IMR-90 (cell line): ENCODE data around the gene TGM1. TPM values are rescaled to one million over a fixed set of nuclear protein-coding genes. Genes with fewer than 3 reads are reported as not detected.

Experiments
- ATAC-seq: fragments of 200-7000 bp; cut with Tn5 transposase; 2 replicates; pipeline ENCODE4 v1.9.1; 2020; ENCODE audit warnings: low read depth, mild to moderate bottlenecking, moderate library complexity
- BruUV-seq: library from RNA; stranded (reverse); fragments of 400-500 nt; replicated peaks from 2 replicates; lab custom pipeline; 2021; lab: Mats Ljungman, UMichigan
- CTCF ChIA-PET: fragments of 300-600 bp; formaldehyde crosslinking; extraction: SDS; loops from one replicate; lab custom pipeline; 2021; ENCODE audit warnings: antibody characterized with exemption; lab: Yijun Ruan, JAX
- POLR2A ChIA-PET: fragments of 300-600 bp; sonication (Branson Sonifier 250); formaldehyde crosslinking; loops from one replicate; lab custom pipeline; 2022; ENCODE audit warnings: antibody characterized with exemption; ENCODE audit not compliant: unreplicated experiment; lab: Charles Lee
- DNase-seq: peaks from one replicate; pipeline ENCODE4 v3.0.0; 2013
- H2AFZ ChIP-seq: replicated peaks from 2 replicates; pipeline ENCODE3; 2013; ENCODE audit warnings: low read length, mild to moderate bottlenecking; ENCODE audit not compliant: poor library complexity
- H2AK5ac ChIP-seq: 2 replicates; pipeline ENCODE4 v1.6.1; 2013; ENCODE audit warnings: low read depth, low read length, inconsistent platforms
- H2AK9ac ChIP-seq: replicated peaks from 2 replicates; pipeline ENCODE3; 2013; ENCODE audit warnings: mild to moderate bottlenecking, low read depth, low read length, moderate library complexity; ENCODE audit not compliant: poor library complexity
- H2BK120ac ChIP-seq: 2 replicates; pipeline ENCODE4 v1.6.1; 2013; ENCODE audit warnings: low read depth, low read length, inconsistent platforms
- H2BK15ac ChIP-seq: 3 replicates; pipeline ENCODE4 v1.6.1; 2013; ENCODE audit warnings: low read depth, low read length, inconsistent platforms
- H2BK20ac ChIP-seq: 2 replicates; pipeline ENCODE4 v1.6.1; 2013; ENCODE audit warnings: low read depth, mild to moderate bottlenecking, inconsistent platforms, low read length, moderate library complexity
- H2BK5ac ChIP-seq: 2 replicates; pipeline ENCODE4 v1.6.1; 2013; ENCODE audit warnings: mild to moderate bottlenecking, low read depth, low read length, inconsistent platforms; ENCODE audit not compliant: poor library complexity, severe bottlenecking
- H3K14ac ChIP-seq: replicated peaks from 2 replicates; pipeline ENCODE4 v1.6.1; 2013; ENCODE audit warnings: low read depth, low read length, inconsistent platforms
- H3K18ac ChIP-seq: 2 replicates; pipeline ENCODE4 v1.6.1; 2013; ENCODE audit warnings: low read depth, low read length, control low read depth
- H3K23ac ChIP-seq: 2 replicates; pipeline ENCODE4 v1.6.1; 2013; ENCODE audit warnings: low read depth, low read length, inconsistent platforms
- H3K27ac ChIP-seq: 2 replicates; pipeline ENCODE4 v1.5.1; 2013; ENCODE audit warnings: mild to moderate bottlenecking, control low read depth, low read length; ENCODE audit not compliant: insufficient read depth
- H3K27me3 ChIP-seq: 2 replicates; pipeline ENCODE4 v1.6.1; 2013; ENCODE audit warnings: low read length; ENCODE audit not compliant: control insufficient read depth, insufficient read depth
- H3K36me3 ChIP-seq: 2 replicates; pipeline ENCODE4 v1.6.1; 2013; ENCODE audit warnings: low read length, mixed read lengths; ENCODE audit not compliant: control insufficient read depth, insufficient read depth
- H3K4ac ChIP-seq: 2 replicates; pipeline ENCODE4 v1.6.1; 2013; ENCODE audit warnings: low read depth, low read length, inconsistent platforms
- H3K4me1 ChIP-seq: 2 replicates; pipeline ENCODE4 v1.6.1; 2013; ENCODE audit warnings: low read length, mixed read lengths; ENCODE audit not compliant: control insufficient read depth, insufficient read depth
- H3K4me2 ChIP-seq: 2 replicates; pipeline ENCODE4 v1.6.1; 2013; ENCODE audit warnings: low read depth, mild to moderate bottlenecking, control low read depth, low read length, moderate library complexity
- H3K4me3 ChIP-seq: 2 replicates; pipeline ENCODE4 v1.5.1; 2013; ENCODE audit warnings: low read depth, mild to moderate bottlenecking, control low read depth, low read length, moderate library complexity; ENCODE audit not compliant: insufficient read depth
- H3K56ac ChIP-seq: 2 replicates; pipeline ENCODE4 v1.6.1; 2013; ENCODE audit warnings: low read length, inconsistent platforms; ENCODE audit not compliant: insufficient read depth; ENCODE audit errors: extremely low read depth
- H3K79me1 ChIP-seq, 2 experiments: 2 replicates each; pipeline ENCODE4 v1.6.1; 2013; ENCODE audit warnings: low read length in 2 of 2, inconsistent platforms in 1 of 2, low read depth in 1 of 2
- H3K9ac ChIP-seq: 2 replicates; pipeline ENCODE4 v1.6.1; 2013; ENCODE audit warnings: low read depth, low read length, control low read depth
- H3K9me1 ChIP-seq: 2 replicates; pipeline ENCODE4 v1.6.1; 2013; ENCODE audit warnings: low read length, inconsistent platforms; ENCODE audit not compliant: insufficient read depth
- H3K9me3 ChIP-seq: 2 replicates; pipeline ENCODE4 v1.6.1; 2013; ENCODE audit warnings: low read length; ENCODE audit not compliant: control insufficient read depth, insufficient read depth
- H4K20me1 ChIP-seq: 2 replicates; pipeline ENCODE4 v1.6.1; 2013; ENCODE audit warnings: low read length, inconsistent platforms; ENCODE audit not compliant: insufficient read depth
- H4K5ac ChIP-seq: 2 replicates; pipeline ENCODE4 v1.6.1; 2013; ENCODE audit warnings: mild to moderate bottlenecking, low read depth, low read length, control low read depth
- H4K8ac ChIP-seq, 2 experiments: 2 replicates each; pipeline ENCODE4 v1.6.1; 2013; ENCODE audit warnings: low read depth in 2 of 2, low read length in 2 of 2, control low read depth in 1 of 2, inconsistent platforms in 1 of 2
- H4K91ac ChIP-seq: 2 replicates; pipeline ENCODE4 v1.6.1; 2013; ENCODE audit warnings: low read depth, low read length, inconsistent platforms; ENCODE audit not compliant: insufficient read depth
- BHLHE40 ChIP-seq: fragments of 150-350 bp; IDR thresholded peaks from 2 replicates; pipeline ENCODE4 v1.6.1; 2016; ENCODE audit warnings: mild to moderate bottlenecking, low read depth, low read length
- CHD1 ChIP-seq: IDR thresholded peaks from 2 replicates; pipeline ENCODE4 v1.6.1; 2012; ENCODE audit warnings: low read depth, low read length, improper control_type of control experiment
- FOS ChIP-seq: fragments of 150-350 bp; IDR thresholded peaks from 2 replicates; pipeline ENCODE4 v1.6.1; 2016; ENCODE audit warnings: low read depth, low read length
- MAFK ChIP-seq: IDR thresholded peaks from 2 replicates; pipeline ENCODE4 v1.6.1; 2012; ENCODE audit warnings: low read depth, low read length, improper control_type of control experiment
- MAZ ChIP-seq: IDR thresholded peaks from 2 replicates; pipeline ENCODE4 v1.6.1; 2012; ENCODE audit warnings: low read depth, mild to moderate bottlenecking, low read length, improper control_type of control experiment, moderate library complexity, borderline replicate concordance
- MXI1 ChIP-seq: IDR thresholded peaks from 2 replicates; pipeline ENCODE4 v1.6.1; 2012; ENCODE audit warnings: low read depth, mild to moderate bottlenecking, low read length, moderate library complexity, borderline replicate concordance
- NFE2L2 ChIP-seq: fragments of 150-350 bp; IDR thresholded peaks from 2 replicates; pipeline ENCODE4 v1.6.1; 2016; ENCODE audit warnings: low read depth, mild to moderate bottlenecking, low read length
- POLR2A ChIP-seq: IDR thresholded peaks from 2 replicates; pipeline ENCODE4 v1.6.1; 2012; ENCODE audit warnings: mild to moderate bottlenecking, low read depth, low read length
- RCOR1 ChIP-seq: IDR thresholded peaks from 2 replicates; pipeline ENCODE4 v1.6.1; 2012; ENCODE audit warnings: mild to moderate bottlenecking, low read length, improper control_type of control experiment; ENCODE audit not compliant: insufficient replicate concordance
- RFX5 ChIP-seq: IDR thresholded peaks from 2 replicates; pipeline ENCODE4 v1.8.0; 2012; ENCODE audit warnings: low read depth, mild to moderate bottlenecking, low read length, moderate library complexity
- SMC3 ChIP-seq: fragments of 150-350 bp; IDR thresholded peaks from 2 replicates; pipeline ENCODE4 v1.6.1; 2016; ENCODE audit warnings: low read depth, mild to moderate bottlenecking, antibody characterized with exemption, low read length, moderate library complexity
- WGBS, 2 experiments: methylation state at CpG; one replicate each; pipeline versions ENCODE4 v1.1.5 to v1.1.7; 2013; ENCODE audit warnings: missing lambda C conversion rate in 2 of 2; ENCODE audit not compliant: insufficient read length in 1 of 2; ENCODE audit errors: extremely low coverage in 2 of 2; 5-methylcytosine and 5-hydroxymethylcytosine counted together
- dilution Hi-C: fragments of 300-500 bp; cut with HindIII; formaldehyde crosslinking; loops from one replicate; pipeline ENCODE4 v1.14.3; 2018; ENCODE audit warnings: low sequenced_read_pairs; ENCODE audit not compliant: unreplicated experiment
- in situ Hi-C: fragments of 300-500 bp; cut with MboI; formaldehyde crosslinking; loops from 3 replicates; pipeline ENCODE4 v1.14.3; 2019; ENCODE audit warnings: low sequenced_read_pairs, inconsistent platforms, mixed read lengths
- intact Hi-C: fragments of 100-400 bp; cut with micrococcal nuclease; formaldehyde crosslinking; loops from 2 replicates; pipeline ENCODE4 v1.10.0; 2022
- polyA plus RNA-seq, 3 experiments: library from polyadenylated mRNA; depleted of rRNA; stranded (reverse); fragments of >200 nt; gene quantifications; 2 replicates each; pipeline ENCODE4 v1.2.3, GENCODE V29; 2012; ENCODE audit warnings: low replicate concordance in 1 of 3
- total RNA-seq: library from RNA; depleted of rRNA; stranded (reverse); fragments of >200 nt; gene quantifications from 2 replicates; pipeline ENCODE4 v1.2.3, GENCODE V29; 2012
- TF ChIP-seq, protein P1 (sequence below): fragments of 150-350 bp; IDR thresholded peaks from 2 replicates; pipeline ENCODE4 v1.6.1; 2017; ENCODE audit warnings: mild to moderate bottlenecking, antibody characterized with exemption, low read length, low read depth
- TF ChIP-seq, protein P2 (sequence below): fragments of 150-350 bp; IDR thresholded peaks from 2 replicates; pipeline ENCODE4 v1.6.1; 2016; ENCODE audit warnings: low read depth, mild to moderate bottlenecking, low read length, moderate library complexity, borderline replicate concordance

TGM1 gene
- total and polyA plus RNA-seq, 2 of the 4 experiments (the other 2 are of a cell fraction), result 0.72 to 3.3 TPM

DNA sequence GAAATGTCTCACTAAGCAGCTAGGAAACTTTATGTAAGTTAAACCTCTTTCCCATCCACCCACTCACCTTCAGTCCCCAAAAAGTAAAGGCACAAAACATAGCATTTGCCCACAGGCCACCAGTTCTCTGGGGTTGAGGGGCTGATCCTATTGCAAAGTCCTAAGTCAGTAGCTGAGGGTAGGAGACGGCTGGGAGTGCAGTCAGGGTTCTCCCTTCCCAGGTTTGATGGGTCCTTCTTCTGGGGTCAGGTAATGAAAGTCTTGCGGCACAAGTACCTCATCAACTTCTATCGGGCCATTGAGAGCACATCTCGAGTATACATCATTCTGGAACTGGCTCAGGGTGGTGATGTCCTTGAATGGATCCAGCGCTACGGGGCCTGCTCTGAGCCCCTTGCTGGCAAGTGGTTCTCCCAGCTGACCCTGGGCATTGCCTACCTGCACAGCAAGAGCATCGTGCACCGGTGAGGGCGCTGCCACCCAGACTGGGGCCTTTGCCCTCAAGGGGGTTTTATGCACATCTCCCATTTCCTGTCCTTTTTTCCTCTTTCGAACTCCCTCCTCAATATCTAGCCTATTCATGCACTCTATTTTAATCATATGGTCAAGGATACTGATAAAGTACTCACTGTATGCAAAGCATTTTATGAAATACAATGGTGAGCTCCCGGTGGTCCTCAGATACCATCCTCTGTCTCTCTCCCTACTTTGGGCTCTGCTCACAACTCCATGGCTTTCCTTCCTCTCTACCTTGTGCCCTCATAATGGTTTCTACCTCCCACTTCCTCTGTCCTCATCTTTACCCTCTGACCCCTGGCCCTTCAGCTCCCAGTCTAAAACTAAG is 56.5 kb downstream of the TGM1 start:
- DNase-seq (no peak), ATAC-seq (no peak)
- no peak overlapping the region for H3K4me3 ChIP-seq
- H3K27ac ChIP-seq, result no peak overlapping the region
- peaks cover 9% of the 10 kb centered on the region; the same call in 1 of the 2 replicates for H3K9me1 ChIP-seq
- intact Hi-C loops (no loop called here), dilution Hi-C loops (no loop called here), in situ Hi-C loops (no loop called here)
- H2BK15ac ChIP-seq, result no peak overlapping the region
- H2AK9ac ChIP-seq, result no peak overlapping the region
- no peak overlapping the region for H2BK20ac ChIP-seq
- H3K4me1 ChIP-seq, result no peaks in the 10 kb centered on the region
- H4K91ac ChIP-seq, result no peak overlapping the region
- H3K9ac ChIP-seq, result no peak overlapping the region
- ChIA-PET POLR2A (no interaction called here), CTCF (no interaction called here)
- no peak overlapping the region for H2AFZ ChIP-seq
- TF ChIP-seq, protein P1, sequence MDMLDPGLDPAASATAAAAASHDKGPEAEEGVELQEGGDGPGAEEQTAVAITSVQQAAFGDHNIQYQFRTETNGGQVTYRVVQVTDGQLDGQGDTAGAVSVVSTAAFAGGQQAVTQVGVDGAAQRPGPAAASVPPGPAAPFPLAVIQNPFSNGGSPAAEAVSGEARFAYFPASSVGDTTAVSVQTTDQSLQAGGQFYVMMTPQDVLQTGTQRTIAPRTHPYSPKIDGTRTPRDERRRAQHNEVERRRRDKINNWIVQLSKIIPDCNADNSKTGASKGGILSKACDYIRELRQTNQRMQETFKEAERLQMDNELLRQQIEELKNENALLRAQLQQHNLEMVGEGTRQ, result no peak
- TF ChIP-seq, protein P2, sequence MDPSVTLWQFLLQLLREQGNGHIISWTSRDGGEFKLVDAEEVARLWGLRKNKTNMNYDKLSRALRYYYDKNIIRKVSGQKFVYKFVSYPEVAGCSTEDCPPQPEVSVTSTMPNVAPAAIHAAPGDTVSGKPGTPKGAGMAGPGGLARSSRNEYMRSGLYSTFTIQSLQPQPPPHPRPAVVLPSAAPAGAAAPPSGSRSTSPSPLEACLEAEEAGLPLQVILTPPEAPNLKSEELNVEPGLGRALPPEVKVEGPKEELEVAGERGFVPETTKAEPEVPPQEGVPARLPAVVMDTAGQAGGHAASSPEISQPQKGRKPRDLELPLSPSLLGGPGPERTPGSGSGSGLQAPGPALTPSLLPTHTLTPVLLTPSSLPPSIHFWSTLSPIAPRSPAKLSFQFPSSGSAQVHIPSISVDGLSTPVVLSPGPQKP, result no peak
- TF ChIP-seq NFE2L2 (no peak), CHD1 (no peak), FOS (no peak), MXI1 (no peak), SMC3 (no peak), RCOR1 (no peak), MAFK (no peak), BHLHE40 (no peak), RFX5 (no peak), POLR2A (no peak), MAZ (no peak)
- no peak overlapping the region for H4K5ac ChIP-seq
- H2BK5ac ChIP-seq, result no peak overlapping the region
- H4K8ac ChIP-seq, result no peak overlapping the region
- no peak overlapping the region for H2BK120ac ChIP-seq
- H3K56ac ChIP-seq, result no peak overlapping the region
- no peak overlapping the region for H3K4me2 ChIP-seq
- no peak overlapping the region for H3K23ac ChIP-seq
- WGBS, 2 experiments, result 94% methylated on average over 7 of the region's 11 CpGs; no CpG with 5 or more reads in 1 of the 2 experiments
- no peak overlapping the region for H2AK5ac ChIP-seq
- no peak overlapping the region for H3K4ac ChIP-seq
- no peaks in the 10 kb centered on the region; the same call in 1 of the 2 replicates for H4K20me1 ChIP-seq
- H3K14ac ChIP-seq, result no peak overlapping the region
- peaks cover 10 to 46% of the 10 kb centered on the region in 2 experiments for H3K79me1 ChIP-seq
- H3K27me3 ChIP-seq, result no peaks in the 10 kb centered on the region
- H3K9me3 ChIP-seq, result no peaks in the 10 kb centered on the region
- no TSS peak for BruUV-seq
- peaks cover 53% of the 10 kb centered on the region for H3K36me3 ChIP-seq
- no peak overlapping the region for H3K18ac ChIP-seq
